D721Med (cell line): Measurements from ENCODE around the gene CDK2AP2.
"Not testable (repeated sequence)": the region's sequence is repeated elsewhere in the genome, so short reads cannot be mapped to it uniquely, and the experiment has no call there.

ENCODE experiments used
- DNase-seq: peaks from one replicate; pipeline ENCODE4 v3.0.0; 2011; ENCODE audit warnings: low spot score; ENCODE audit not compliant: insufficient read length
- FAIRE-seq: peaks from 2 replicates; lab custom pipeline; 2011; peaks lifted over from hg19 to GRCh38; lab: Jason Lieb, UNC
- TF ChIP-seq, protein P1 (sequence below): IDR thresholded peaks from 2 replicates; pipeline ENCODE4 v1.5.1; 2012; ENCODE audit warnings: mild to moderate bottlenecking, control low read depth; ENCODE audit not compliant: insufficient read depth; ENCODE audit errors: missing control alignments

The CDK2AP2 gene, protein sequence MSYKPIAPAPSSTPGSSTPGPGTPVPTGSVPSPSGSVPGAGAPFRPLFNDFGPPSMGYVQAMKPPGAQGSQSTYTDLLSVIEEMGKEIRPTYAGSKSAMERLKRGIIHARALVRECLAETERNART

DNA sequence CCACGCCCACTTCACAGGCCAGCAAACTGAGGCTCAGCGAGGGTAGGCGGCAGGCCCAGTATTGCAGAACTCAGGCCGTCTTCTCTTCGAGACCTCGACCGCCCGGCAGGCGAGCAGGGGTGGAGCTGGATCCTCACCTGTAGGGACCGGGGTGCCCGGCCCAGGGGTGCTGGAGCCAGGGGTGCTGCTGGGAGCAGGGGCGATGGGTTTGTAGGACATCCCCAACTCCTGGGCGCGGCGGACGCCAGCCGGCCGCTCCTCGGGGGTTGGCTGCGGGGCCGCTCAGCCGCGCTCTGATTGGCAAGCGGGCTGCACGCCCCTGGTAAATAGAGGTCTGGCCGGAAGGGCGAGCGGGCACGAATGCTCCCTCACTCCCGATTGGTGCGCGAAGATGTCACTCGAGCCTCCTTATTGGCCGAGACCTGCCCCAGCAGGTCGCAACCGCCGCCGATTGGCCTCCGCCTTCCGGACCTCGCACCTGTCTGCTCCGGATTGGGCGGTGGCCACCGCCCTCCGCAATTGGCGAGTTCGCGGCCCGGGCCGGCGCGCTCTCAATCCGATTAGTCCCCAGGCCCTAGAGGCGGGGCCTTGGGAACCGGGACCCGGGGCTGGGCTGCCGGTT is at the start of gene CDK2AP2:
Gene CDK2AP2 (minus strand): TSS at position 299 of the 622 bp plus-strand sequence. CDS start 80 bp downstream, at position 219.
- DNase-seq: peak; percentile 83
- no peak for FAIRE-seq
- TF ChIP-seq, protein P1, sequence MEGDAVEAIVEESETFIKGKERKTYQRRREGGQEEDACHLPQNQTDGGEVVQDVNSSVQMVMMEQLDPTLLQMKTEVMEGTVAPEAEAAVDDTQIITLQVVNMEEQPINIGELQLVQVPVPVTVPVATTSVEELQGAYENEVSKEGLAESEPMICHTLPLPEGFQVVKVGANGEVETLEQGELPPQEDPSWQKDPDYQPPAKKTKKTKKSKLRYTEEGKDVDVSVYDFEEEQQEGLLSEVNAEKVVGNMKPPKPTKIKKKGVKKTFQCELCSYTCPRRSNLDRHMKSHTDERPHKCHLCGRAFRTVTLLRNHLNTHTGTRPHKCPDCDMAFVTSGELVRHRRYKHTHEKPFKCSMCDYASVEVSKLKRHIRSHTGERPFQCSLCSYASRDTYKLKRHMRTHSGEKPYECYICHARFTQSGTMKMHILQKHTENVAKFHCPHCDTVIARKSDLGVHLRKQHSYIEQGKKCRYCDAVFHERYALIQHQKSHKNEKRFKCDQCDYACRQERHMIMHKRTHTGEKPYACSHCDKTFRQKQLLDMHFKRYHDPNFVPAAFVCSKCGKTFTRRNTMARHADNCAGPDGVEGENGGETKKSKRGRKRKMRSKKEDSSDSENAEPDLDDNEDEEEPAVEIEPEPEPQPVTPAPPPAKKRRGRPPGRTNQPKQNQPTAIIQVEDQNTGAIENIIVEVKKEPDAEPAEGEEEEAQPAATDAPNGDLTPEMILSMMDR: no peak

DNA sequence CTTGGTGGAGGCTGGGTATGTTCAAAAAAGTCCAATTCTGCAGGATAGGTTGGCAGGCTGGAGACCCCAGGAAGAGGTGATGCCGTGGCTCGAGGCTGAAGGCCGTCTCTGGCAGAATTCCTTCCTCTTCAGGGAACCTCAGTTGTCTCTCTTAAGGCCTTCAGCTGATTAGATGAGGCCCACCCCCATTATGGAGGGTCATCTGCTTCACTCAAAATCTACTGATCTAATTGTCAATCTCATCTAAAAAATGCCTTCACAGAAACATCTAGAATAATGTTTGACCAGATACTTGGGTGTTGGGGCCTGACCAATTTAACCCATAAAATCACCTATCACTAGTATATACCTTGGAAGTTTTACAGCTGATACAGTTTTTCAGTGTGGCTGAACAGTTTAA is 48.3 kb upstream of the CDK2AP2 start:
- DNase-seq (no peak), FAIRE-seq (no peak)
- TF ChIP-seq, protein P1: no peak

DNA sequence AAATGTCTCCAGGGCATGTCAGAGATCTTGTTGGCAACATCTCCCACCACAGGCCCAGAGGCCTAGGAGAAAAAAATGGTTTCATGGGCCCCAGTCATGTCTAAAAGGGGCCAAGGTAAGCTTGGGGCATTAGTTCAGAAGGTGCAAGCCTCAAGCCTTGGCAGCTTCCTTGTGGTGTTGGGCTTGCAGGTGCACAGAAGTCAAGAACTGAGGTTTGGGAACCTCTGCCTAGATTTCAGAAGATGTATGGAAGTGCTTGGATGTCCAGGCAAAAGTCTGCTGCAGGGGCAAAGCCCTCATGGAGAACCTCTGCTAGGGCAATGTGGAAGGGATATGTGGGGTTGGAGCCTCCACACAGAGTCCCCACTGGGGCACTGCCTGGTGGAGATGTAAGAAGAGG is 43.7 kb upstream of the CDK2AP2 start:
- not testable (repeated sequence) for DNase-seq, FAIRE-seq

DNA sequence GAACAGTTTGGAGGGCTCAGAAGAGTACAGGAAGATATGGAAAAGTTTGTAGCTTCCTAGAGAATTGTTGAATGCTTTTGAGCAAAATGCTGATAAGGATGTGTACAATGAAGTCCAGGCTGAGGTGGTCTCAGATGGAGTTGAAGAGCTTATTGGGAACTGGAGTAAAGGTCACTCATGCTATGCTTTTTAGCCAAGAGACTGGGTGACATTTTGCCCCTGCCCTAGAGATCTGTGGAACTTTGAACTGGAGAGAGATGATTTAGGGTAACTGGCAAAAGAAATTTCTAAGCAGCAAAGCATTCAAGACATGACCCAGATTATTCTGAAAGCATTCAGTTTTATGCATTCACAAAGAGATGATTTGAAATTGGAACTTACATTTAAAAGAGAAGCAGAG is 43.2 kb upstream of the CDK2AP2 start:
- FAIRE-seq (no peak), DNase-seq (no peak)
- TF ChIP-seq, protein P1: no peak

DNA sequence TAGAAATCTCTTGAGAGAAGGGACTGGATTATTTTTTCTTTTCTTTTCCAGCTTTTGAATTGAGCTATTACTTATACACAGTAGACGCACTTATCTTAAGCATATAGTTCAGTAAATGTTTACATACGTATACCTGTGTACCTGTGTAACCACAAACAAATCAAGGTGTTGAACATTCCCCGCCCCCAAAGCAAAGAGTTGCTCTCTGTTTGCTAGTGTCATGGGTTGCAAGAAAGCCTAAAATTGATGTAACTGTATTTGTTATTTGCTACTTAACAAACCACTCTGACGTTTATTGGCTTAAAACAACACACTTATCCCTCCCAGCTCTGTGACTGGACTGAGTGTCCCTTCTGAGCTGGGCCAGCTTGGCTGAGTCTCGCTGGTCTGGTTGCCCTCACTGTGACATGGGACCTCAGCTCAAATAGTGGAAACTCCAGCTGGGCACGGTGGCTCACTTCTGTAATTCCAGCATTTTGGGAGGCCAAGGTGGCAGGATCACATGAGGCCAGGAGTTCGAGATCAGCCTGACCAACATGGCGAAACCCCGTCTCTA is 40.7 kb upstream of the CDK2AP2 start:
- TF ChIP-seq, protein P1: no peak
- FAIRE-seq: no peak
- no peak for DNase-seq

DNA sequence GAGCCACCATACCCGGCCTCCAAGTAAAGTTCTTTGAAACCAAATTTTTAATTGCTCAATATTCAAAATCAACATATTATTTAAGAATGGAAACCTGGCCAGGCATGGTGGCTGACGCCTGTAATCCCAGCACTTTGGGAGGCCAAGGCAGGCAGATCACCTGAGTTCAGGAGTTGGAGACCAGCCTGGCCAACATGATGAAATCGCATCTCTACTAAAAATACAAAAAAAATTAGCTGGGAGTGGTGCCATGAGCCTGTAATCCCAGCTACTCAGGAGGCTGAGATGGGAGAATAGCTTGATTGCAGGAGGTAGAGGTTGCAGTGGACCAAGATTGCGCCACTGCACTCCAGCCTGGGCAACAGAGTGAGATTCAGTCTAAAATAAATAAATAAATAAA is 40.1 kb upstream of the CDK2AP2 start:
- not testable (repeated sequence) for FAIRE-seq, DNase-seq

DNA sequence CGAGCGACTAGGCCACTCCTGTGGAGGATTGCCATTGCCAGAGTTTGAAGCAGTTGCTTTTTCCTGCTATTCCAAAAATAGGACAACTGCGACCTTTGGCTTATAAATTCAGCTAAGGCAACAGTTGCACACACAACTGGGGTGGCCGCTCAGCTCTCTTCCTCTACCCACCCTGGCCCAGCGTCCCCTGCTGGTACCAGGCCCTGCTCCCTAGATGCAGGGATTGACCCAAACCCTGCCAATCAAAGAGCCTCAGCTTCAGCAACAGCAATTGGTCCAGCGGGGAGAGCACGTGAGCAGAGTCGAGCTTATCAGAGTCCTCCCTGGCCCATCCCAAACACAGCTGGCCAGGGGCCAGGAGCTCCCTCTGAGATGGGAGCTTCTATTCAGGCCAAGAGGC is 37.3 kb upstream of the CDK2AP2 start:
- TF ChIP-seq, protein P1: peak; percentile 2
- no peak for FAIRE-seq
- DNase-seq: no peak

DNA sequence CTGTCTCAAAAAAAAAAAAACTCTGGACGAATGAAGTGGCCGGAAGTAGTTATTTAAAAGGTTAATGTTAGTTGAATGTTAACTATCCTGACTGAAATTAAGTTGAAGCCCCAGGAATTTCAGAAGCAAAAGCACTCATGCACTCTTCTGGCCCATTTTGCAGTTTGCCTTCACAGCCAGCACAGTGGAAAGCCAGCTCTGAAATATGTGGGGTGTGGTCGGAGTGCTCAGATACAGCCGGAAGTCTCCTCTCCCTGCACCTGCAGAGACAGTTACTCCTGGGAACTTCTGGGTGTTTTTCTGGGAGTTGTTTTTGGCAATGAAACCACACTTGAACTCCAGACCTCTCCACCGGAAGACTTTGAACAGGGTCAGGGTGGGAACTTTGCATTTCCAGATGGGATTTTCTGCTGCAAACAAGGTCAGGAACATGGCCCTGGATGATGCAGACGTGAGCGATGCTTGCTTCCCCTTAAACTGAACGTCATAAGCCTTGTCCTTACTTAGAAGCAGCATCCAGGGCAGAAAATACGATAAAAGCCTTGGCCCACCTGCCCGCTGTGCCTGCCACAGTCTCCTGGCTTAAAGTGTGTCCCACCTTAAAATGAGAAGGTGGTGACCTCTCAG is 36.8 kb upstream of the CDK2AP2 start:
- TF ChIP-seq, protein P1: no peak
- no peak for FAIRE-seq
- DNase-seq: no peak
